Esophagus squamous epithelium (tissue), 4 donors: ENCODE measurements around the gene IFNG.
"Not testable (repeated sequence)": the region's sequence is repeated elsewhere in the genome, so short reads cannot be mapped to it uniquely, and the experiment has no call there.

Experiments
- POLR2A ChIP-seq, 4 donors: fragments of 450-650 bp; IDR thresholded peaks; one replicate each; pipeline ENCODE4 v1.6.1; 2017; ENCODE audit warnings: antibody characterized with exemption in 4 of 4, mild to moderate bottlenecking in 4 of 4, moderate library complexity in 3 of 4
- TF ChIP-seq, protein P1 (sequence below), 6 experiments: fragments of 450-650 bp in 4 of 6; fragments of 200-600 bp in 2 of 6; sonication (generic) in 2 of 6; IDR thresholded peaks; one replicate each; pipeline ENCODE4 v1.5.1; 2016 to 2019; ENCODE audit warnings: antibody characterized with exemption in 6 of 6, mild to moderate bottlenecking in 4 of 6, moderate library complexity in 4 of 6

DNA sequence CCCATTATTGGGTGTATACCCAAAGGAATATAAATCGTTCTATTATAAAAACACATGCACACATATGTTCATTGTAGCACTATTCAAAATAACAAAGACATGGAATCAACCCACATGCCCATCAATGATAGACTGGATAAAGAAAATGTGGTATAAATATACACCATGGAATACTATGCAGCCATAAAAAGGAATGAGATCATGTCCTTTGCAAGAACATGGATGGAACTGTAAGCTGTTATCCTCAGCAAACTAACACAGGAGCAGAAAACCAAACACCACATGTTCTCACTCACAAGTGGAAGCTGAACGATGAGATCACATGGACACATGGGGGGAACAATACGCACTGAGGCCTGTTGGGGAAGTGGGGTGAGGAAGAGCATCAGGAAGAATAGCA lies 15.2 kb upstream of the IFNG start:
- TF ChIP-seq, protein P1, sequence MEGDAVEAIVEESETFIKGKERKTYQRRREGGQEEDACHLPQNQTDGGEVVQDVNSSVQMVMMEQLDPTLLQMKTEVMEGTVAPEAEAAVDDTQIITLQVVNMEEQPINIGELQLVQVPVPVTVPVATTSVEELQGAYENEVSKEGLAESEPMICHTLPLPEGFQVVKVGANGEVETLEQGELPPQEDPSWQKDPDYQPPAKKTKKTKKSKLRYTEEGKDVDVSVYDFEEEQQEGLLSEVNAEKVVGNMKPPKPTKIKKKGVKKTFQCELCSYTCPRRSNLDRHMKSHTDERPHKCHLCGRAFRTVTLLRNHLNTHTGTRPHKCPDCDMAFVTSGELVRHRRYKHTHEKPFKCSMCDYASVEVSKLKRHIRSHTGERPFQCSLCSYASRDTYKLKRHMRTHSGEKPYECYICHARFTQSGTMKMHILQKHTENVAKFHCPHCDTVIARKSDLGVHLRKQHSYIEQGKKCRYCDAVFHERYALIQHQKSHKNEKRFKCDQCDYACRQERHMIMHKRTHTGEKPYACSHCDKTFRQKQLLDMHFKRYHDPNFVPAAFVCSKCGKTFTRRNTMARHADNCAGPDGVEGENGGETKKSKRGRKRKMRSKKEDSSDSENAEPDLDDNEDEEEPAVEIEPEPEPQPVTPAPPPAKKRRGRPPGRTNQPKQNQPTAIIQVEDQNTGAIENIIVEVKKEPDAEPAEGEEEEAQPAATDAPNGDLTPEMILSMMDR (IDR thresholded peaks at IDR 0.05) = not testable (repeated sequence)
- TF ChIP-seq POLR2A (IDR thresholded peaks at IDR 0.05) = not testable (repeated sequence)
